GM19351 (cell line): ENCODE measurements around the gene CCDC191.
A peak's percentile ranks its signal among the peaks of the same experiment; 100 is the strongest.

ENCODE experiments used
- ATAC-seq: cut with Tn5 transposase; IDR thresholded peaks from one replicate; pipeline ENCODE4 v1.9.1; 2021; ENCODE audit warnings: mild to moderate bottlenecking, moderate library complexity; ENCODE audit not compliant: unreplicated experiment

The CCDC191 gene, protein sequence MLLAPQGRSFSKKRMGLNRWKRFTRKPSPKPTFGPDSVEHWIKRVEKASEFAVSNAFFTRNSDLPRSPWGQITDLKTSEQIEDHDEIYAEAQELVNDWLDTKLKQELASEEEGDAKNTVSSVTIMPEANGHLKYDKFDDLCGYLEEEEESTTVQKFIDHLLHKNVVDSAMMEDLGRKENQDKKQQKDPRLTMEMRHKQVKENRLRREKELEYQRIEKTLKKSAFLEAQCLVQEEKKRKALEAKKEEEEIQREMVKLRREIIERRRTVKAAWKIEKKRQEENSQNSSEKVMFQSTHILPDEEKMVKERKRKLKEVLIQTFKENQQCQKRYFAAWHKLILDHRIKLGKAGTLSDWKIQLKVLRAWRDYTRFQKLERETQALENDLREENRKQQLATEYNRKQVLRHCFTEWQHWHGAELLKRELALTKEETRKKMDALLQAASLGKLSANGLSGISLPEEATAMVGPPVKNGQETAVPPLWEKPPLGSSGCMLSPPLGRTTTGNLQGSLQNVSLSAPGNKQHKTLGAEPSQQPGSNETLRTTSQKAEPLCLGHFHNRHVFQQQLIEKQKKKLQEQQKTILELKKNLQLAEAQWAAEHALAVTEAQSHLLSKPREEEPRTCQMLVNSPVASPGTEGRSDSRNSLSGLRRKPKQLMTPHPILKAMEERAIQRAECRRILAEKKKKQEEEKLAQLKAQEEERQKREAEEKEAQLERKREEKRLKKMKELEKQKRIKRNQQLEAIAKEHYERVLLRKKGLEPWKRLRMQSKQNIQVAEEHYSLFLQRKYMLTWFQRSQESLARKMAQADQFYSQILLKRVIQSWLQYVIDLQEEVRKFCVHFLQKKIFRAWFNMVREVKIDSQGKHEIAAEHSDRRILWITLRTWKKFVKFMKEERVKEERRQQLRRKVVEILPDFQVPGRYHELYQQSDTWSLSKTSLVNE

DNA sequence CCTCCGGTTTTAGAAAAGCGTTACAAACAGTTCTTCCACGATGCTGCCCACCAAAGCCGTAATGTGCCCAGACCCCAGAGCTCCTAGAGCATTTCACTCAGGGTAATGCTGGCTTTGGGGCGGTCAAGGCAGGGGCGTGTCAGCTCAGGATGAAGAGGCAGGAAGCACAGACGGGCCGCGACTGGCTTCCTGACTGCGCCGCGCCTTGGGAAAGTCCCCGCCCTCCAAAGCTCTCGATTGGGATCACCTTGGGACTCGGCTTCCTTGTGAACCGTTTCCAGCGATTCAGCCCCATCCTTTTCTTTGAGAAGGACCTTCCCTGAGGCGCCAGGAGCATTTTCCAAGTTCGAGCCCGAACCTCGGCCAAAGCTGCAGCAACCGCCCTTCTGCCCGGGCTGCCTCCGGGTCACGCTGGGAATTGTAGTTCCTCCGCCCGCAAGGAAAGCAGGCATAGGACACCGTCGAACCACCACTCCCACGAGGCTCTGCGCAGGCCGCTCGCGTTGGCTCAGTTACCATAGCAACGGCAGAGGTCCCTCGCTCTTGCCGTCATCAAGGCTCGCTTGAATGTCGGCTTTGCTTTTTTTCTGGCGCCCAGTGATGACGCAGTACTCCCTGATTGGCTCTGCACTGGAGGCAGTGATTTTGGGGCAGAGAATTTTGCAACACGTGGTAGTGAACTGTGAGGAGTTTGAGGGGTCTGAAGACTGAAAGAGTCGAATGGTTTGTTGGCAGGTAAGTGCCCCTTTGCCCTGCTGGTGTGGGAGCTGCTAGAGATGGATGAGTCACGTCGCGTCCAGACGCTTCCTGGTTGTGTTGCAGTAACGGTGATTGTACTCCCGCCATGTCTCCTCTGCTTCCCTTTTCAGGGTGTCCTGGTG lies at the start of gene CCDC191, which contains the start of gene QTRT2:
Gene CCDC191 (minus strand): TSS at position 397 of the 881 bp plus-strand sequence. CDS start 60 bp downstream, at position 337.
Gene QTRT2 (plus strand): TSS at position 608 of the 881 bp plus-strand sequence. CDS start 8,521 bp downstream, outside the sequence.
- ATAC-seq, result peak; percentile 95

DNA sequence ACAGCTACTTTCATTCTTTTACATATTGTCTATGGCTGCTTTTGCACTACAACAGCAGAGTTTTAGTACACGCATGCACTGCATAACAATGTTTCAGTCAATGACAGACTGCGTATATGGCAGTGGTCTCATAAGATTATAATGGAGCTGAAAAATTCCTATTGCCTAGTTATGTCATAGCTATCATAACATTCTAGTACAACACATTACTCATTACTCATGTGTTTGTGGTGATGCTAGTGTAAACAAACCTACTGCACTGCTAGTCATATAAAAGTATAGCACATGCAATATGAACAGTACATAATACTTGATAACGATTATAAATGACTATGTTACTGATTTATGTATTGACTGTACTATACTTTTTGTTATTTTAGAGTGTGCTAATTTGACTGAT lies 48.1 kb upstream of the CCDC191 start:
- ATAC-seq, result no peak

DNA sequence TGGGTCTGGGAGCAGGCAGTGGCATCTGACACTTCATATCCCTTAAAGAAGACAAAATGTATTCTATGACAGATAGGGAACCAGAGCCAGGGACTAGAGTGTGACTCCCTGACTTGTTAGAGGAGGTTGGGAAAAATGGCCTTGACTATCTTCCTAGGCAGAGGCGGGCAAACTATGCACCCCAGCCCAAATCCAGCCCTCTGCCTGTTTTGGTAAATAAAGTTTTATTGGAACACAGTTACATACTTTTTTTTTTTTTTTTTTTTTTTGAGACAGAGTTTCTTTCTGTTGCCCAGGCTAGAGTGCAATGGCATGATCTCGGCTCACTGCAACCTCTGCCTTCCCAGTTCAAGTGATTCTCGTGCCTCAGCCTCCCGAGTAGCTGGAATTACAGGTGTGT lies 47.5 kb upstream of the CCDC191 start:
- no peak for ATAC-seq

DNA sequence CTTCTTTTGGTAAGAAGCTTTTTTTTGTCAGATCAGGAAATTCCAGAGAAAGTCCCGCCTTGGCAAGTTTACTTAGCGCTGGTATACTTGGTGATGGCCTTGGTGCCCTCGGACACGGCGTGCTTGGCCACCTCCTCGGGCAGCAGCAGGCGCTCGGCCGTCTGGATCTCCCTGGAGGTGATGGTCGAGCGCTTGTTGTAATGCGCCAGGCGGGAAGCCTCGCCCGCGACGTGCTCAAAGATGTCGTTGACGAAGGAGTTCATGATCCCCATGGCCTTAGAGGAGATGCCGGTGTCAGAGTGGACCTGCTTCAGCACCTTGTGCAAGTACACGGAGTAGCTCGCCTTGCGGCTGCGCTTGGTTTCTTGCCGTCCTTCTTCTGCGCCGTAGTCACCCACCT lies 46.9 kb upstream of the CCDC191 start:
- ATAC-seq, result no peak

DNA sequence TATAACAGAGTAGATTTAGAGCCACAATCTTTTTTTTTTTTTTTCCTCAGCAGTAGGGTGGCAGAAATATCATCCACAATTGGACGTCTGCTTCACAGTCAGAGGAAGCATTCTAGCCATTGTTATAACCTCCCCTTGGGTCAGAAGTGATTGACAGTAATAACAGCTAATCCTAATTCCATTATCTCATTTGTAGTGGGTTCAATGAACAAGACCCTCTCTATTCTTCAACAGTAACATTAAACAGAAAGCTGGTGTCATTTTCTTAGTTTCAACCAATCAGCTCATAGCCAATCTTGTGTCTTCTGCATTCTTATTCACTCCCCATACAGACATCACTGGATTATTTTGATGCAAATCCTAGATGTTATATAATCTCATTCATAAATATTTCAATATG lies 44.8 kb upstream of the CCDC191 start:
- ATAC-seq, result no peak

DNA sequence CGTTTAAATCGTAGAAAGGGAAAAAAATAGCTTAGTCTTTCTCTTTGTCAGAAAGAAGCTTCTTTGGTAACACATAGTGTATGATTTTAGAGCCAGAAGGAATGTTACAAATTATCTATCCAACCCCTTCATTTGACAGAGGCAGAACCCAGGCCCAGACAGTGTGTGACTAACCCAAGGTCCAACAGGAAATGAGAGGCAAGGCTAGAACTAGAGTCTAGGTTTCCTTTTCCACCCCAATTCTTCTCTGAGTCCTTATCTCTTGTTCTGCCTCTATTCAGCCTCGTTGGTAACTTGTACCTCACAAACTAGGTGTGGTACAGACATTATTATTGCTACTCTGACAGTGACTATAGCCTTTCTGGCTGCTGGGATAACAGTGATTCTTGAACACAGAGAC lies 39.5 kb upstream of the CCDC191 start:
- ATAC-seq, result no peak

DNA sequence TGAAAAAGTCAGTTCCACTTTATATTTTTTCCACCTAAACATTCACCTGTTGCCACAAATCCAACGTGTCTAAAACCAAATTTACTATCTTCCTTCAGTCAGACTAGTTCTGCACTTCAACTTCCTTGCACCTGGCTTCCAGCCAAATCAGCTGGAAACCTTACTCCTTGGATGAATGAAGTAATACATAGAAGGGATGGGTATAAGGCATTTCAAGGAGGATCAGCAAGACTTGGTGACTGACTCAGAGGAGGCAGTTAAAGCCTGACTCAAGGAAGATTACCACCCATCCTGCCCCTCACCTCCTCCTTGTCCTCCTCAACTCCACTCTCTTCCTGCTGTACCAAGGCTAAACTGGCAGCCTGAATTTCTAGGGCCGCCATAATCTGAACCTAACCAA lies 37.3 kb upstream of the CCDC191 start:
- no peak for ATAC-seq

DNA sequence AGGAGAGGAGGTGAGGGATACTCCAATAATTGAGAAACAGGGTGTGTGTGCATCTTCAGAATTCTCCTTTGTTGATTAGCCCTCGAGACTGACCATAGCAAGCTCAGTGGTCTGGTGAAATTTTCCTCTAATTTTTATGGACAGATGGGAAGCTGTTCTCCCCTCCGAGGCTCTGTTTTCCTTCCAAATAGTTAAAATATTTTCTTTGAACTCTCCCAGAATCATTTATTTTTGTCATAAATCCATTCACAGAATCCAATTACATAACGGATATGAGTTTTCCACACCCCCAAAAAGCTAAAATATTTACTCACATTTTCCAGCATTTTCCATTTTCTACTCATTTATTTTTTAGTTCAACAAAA lies 36.7 kb upstream of the CCDC191 start:
- ATAC-seq, result no peak

DNA sequence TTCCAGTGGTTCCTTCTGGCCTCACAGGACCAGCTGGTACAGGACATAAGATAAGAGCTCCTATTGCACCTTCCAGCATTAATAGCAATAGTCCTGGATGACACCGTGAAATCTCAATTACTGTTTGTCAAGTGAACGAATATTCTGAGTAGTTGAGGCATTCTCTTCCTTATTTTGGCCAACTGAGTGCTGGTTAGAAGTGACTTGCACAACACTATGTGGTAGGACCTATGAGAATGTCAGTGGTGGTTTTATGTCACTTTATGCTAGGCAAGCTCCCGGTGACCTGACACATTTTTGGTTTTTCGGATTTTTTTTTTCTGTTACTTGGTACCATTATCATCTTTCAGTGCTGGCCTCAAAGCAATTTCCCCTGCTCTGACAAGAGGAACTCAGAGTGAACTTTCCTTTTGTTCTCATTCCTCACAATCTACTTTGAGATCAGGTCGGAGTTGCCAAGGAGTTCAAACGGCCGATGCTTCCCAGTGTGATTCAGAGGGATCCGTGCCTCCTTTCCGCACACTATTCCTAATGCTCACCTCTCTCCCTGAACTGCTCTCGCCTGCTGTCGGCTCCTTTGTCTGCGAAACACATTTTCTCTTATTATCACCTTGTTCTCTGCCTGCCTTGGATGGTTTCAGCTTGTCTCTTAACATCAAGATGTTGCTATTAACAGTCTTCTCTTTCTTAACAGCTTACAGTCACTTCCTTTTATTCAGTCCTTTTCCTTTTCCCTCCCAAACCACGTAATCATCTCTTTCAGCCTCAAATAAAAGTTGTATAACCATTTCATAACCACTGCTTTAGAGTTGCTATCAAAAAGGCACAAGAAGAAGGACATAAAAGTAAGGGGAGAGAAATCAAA lies 36.1 kb upstream of the CCDC191 start:
- ATAC-seq, result no peak

DNA sequence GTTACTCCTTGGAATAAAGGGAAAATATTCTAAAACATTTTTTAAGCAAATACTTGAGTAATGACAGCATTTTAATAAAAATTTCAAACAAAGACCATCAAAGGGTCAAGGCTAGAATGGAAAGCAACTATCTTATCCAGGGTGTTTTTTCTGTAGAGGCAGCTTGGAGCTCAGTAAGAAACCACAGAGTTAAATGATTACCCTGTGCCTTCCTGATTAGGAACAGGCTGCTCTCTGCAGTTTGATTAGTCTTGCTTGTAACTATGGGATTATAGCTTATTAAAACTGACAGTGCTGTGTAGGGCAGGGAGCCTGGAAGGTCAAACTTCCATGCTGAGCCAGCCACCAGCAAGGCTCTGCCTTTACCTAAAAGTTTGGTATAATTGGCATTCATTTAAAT lies 33.3 kb upstream of the CCDC191 start:
- no peak for ATAC-seq

DNA sequence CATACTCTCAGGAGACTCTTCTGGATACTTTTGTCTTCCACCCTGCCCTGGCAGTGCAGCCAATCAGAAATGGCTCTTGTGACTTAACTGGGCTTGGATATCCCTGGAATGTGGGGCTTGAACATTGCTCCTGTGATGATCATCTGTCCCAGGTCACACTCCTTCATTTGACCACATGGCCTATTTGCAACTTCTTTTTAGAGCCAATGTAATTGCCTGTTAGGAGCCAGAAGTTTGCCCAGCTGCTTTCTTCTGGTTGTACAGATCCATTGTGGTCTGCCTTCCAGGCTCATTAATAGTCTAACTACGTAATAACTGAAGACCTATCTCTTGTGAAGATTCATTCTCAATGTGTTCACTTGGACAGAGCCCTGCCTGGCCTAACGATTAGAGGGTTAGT lies 30.0 kb upstream of the CCDC191 start:
- no peak for ATAC-seq

DNA sequence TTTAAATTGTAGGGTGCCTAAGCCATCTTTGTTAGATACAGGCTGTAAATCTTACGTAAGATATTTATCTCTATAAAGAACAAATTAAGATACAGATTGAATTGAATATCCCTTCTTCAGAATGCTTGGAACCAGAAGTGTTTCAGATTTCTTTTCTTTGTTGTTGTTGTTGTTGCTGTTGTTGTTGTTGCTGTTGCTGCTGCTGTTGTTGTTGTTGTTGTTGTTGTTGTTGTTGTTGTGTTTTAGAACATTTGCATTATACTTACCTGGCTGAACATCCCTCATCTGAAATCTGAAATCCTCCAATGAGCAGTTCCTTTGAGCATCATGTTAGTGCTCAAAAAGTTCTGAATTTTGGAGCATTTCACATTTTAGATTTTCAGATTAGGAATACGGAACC lies 26.8 kb upstream of the CCDC191 start:
- ATAC-seq, result no peak

DNA sequence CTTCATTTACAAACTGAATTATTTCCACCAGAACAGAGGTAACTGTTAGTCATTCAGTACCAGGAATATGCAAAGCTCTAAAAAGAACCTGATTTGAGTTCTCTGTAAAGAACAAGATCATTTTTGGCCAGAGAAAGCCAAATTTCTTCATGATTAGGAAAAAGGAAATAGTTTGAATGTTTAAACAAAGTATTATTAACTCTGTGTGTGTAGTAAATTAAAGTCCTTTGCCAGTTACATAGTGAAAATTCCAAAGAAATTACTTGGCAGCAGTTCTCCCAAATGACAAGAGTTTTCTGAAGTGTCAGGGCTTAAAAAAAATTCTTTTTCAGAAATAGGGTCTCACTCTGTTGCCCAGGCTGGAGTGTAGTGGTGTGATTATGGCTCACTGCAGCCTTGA lies 24.7 kb upstream of the CCDC191 start:
- ATAC-seq, result no peak

DNA sequence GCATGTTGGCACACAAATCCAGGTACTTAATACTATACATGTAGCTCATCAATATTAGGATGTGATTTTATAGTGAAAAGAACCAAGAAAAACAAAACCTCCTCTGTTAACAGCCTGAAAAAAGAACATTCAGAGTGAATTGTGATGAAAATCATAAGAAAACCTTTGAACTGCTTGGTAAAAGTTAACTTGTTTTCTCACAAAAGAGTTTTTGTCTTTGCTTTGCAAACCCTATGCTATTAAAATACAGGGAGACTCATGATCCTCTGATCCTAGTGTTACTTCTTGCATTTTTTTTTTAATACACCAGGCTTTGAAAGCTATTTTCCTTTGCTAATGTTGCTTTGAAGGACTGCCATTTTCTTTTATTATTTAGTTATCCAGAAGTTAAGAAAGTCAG lies 23.9 kb upstream of the CCDC191 start:
- ATAC-seq, result no peak

DNA sequence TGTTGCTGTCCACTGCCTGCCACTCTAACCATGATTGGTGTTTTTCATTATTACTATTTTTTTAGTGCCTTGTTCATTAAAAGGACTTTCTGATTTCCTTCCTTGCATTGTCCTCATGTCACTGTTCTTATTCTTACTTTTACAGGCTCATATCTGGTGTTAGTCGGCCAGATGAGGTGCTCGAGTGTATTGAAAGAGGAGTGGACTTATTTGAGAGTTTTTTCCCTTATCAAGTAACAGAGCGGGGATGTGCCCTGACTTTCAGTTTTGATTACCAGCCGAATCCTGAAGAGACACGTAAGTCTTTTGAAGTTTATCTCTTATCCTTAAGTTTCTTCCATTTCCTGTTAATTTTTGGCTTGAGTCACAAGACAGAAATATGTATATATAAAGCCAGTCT lies 23.4 kb upstream of the CCDC191 start:
- no peak for ATAC-seq

DNA sequence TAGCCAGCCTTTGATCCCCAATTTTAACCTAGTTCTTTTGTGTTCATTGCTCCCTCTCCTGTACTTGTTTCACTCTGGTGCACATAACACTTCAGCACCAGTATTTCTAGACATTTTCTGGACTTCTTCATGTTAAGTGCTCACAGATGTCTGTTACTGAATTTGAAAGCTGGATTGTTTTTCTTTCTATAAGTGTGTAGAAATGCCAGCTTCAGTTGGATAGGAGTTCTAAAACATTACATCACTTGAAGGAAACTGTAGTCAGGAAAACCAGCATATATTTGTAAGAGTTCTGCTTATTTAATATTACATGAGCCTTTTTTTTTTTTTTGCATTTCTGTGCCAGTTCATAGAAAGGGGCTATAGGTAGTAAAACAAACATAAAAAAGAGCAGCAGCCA lies 21.8 kb upstream of the CCDC191 start:
- ATAC-seq, result no peak

DNA sequence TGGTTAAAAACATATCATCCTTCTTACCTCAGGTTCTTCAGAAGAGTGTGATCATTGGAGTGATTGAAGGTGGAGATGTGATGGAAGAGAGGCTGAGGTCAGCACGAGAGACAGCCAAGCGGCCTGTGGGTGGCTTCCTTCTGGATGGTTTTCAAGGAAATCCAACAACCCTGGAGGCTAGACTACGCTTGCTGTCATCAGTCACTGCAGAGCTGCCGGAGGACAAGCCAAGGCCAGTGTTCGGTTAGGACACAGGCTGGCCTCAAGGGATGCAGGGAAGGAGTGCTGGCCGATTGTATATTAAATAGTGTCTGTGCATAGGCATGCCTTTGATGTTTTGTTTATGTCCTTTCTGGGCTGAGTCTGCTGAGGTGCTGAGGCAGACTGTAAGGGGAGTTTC lies 20.4 kb upstream of the CCDC191 start:
- no peak for ATAC-seq

DNA sequence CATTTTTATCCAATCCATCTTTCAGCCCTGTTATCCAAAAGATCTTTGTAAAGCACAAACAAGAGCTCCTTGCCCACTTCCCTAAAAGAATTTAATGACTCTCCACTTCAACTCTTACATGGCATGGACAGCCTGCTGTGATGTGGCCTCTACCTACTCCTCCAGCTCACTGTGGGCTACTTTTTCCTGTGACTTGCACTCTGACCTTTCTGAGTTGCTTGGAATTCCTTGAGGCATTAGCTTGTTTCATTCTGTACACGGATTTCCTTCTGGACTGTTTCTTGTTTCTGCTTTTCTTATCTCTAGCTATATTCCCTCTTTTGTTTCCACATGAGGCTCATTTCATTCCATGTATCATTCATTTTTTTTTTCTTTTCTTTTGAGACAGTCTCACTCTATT lies 15.5 kb upstream of the CCDC191 start:
- no peak for ATAC-seq

DNA sequence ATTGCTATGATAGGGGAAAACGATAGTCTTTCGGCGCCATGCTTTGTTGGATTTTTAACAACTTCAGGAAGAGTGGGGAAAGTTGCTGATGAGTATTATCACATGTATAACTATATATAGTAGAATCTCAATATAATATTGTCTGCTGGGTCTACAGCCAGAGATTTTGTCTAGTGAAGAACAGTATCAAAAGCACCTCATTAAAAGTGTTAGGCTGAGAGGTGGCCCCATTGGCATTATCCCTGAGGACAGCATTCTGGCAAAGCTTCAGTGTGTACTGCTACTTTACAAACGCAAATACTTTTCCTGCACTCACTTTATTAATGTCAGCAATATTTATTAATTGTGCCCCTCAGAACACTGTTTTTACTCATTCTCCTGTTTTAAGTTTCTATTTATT lies 12.0 kb upstream of the CCDC191 start:
- ATAC-seq, result no peak

DNA sequence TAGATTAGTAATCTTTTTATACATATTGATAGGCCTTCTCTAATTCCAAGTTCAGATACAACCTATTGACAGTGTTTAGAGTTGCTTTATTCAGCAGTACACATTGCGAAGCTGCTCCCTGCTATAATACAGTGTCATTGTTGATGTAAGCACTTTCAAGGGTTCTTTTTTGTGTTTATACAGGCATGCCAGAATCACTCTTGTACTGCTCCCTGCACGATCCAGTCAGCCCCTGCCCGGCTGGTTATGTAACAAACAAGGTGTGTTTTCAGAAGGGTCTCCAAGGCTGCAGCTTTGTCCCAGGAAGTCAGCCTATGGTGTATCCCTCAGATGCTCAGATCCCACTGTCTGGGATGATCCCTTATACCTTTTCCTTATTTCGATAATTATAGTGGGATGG lies 11.5 kb upstream of the CCDC191 start:
- no peak for ATAC-seq
